ENCODE results near the gene LRATD1. TPM values are rescaled to one million over a fixed set of nuclear protein-coding genes. Genes with fewer than 3 reads are reported as not detected.

LRATD1 gene
- total RNA-seq, 3 donors from 2014 or later: 59.5 to 157 (median 139) TPM

DNA sequence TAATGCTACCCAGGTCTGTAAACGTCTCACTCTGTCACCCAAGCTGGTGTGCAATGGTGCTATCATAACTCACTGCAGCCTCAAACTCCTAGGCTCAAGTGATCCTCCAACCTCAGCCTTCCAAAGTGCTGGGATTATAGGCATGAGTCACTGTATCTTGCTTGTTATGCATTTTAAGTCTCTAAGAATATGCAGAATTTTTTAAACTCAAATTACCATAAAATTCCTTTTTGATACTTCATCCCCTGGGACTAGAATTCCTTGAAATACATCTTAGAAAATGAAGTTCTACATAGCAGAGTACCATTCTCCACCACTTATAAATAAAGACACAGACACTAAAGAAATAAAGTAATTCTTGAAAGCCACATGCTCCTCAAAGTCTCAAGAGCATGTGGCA, 30.2 kb upstream of the LRATD1 start:
- Histone ChIP-seq H3K4me1 (ENCODE audit: low read depth) (no peaks in the 10 kb centered on the region), H3K4me3 (no peak overlapping the region), H3K36me3 (ENCODE audit: low read depth) (no peaks in the 10 kb centered on the region), H3K9me3 (no peaks in the 10 kb centered on the region)
- no peak for DNase-seq
- intact Hi-C loops (cut with DNase I, micrococcal nuclease): no loop called here
- TF ChIP-seq, protein P1, sequence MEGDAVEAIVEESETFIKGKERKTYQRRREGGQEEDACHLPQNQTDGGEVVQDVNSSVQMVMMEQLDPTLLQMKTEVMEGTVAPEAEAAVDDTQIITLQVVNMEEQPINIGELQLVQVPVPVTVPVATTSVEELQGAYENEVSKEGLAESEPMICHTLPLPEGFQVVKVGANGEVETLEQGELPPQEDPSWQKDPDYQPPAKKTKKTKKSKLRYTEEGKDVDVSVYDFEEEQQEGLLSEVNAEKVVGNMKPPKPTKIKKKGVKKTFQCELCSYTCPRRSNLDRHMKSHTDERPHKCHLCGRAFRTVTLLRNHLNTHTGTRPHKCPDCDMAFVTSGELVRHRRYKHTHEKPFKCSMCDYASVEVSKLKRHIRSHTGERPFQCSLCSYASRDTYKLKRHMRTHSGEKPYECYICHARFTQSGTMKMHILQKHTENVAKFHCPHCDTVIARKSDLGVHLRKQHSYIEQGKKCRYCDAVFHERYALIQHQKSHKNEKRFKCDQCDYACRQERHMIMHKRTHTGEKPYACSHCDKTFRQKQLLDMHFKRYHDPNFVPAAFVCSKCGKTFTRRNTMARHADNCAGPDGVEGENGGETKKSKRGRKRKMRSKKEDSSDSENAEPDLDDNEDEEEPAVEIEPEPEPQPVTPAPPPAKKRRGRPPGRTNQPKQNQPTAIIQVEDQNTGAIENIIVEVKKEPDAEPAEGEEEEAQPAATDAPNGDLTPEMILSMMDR (IDR thresholded peaks at IDR 0.05): no peak
- no peak for ATAC-seq

DNA sequence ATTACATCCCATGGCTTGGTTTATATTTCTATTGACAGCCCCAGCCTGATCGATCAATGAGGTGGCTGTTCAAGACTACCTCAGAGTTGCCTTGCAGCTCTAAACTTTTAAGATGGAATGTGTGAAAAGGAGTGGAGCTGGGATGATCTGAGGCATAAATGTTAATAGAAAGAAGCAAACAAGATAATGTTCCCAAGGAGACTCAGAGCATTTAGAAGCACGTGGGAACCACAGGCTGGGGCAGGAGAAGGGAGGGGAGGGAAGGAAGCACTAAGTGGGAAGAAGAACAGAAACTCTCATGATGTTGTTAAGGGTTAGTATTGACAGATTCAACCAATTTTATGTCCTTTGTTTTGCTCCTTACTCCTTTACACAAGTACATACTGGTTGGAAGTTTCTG, 28.8 kb upstream of the LRATD1 start:
- Histone ChIP-seq H3K9me3 (no peaks in the 10 kb centered on the region), H3K4me1 (ENCODE audit: low read depth) (no peaks in the 10 kb centered on the region), H3K36me3 (ENCODE audit: low read depth) (no peaks in the 10 kb centered on the region), H3K4me3 (no peak overlapping the region)
- intact Hi-C loops (cut with DNase I, micrococcal nuclease): no loop called here
- ATAC-seq (no peak), DNase-seq (no peak)
- TF ChIP-seq, protein P1 (IDR thresholded peaks at IDR 0.05): no peak

GRCh38 chr2:14608245-14608644, 24.3 kb upstream of the LRATD1 start:
- TF ChIP-seq, protein P1 (IDR thresholded peaks at IDR 0.05): no peak
- Histone ChIP-seq H3K4me3 (no peak overlapping the region), H3K36me3 (ENCODE audit: low read depth) (no peaks in the 10 kb centered on the region), H3K9me3 (no peaks in the 10 kb centered on the region), H3K4me1 (ENCODE audit: low read depth) (no peaks in the 10 kb centered on the region)
- intact Hi-C loops (cut with DNase I, micrococcal nuclease): no loop called here
- no peak for DNase-seq
- ATAC-seq: no peak

DNA sequence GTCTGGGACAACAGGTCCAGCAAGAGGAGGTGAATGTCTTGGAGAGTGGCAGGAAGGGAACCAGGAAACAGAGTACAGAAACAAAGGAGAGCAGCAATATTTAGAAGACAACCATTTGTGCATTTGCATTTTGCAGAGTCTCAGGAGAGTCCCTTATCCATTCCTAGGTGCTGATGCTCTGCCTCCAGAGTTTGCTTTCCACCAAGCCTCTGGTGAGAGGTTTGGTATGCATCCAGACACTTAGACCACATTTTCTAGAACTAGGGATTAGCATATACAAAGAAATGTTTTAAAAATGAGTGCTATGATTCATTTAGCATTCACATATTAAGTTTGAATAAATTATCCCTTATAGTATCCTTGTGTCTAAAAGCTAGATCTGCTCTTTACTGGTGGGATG, 18.5 kb upstream of the LRATD1 start:
- H3K4me1 ChIP-seq (ENCODE audit: low read depth): no peaks in the 10 kb centered on the region
- TF ChIP-seq, protein P1 (IDR thresholded peaks at IDR 0.05): no peak
- no peaks in the 10 kb centered on the region for H3K36me3 ChIP-seq (ENCODE audit: low read depth)
- DNase-seq (no peak), ATAC-seq (no peak)
- intact Hi-C loops (cut with DNase I, micrococcal nuclease): no loop called here
- H3K4me3 ChIP-seq: no peak overlapping the region
- H3K9me3 ChIP-seq: no peaks in the 10 kb centered on the region

DNA sequence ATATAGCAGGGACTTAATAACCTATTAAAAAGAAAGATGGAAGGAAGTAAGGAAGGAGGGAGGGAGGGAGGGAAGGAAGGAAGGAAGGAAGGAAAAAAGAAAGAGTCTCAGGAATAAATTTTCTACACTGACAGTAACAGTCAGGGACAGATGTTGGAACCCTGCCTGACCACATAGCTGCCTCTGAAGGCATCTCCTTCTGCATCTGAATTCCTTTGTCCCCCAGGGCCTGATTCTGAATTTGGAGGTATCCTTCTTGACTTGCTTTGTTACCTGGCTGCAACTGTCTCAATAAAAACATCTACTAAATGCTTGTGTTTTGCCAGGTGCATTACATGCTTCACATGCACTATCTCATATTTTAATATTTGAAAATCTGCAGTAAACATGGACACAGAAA, 17.4 kb upstream of the LRATD1 start:
- ATAC-seq (no peak), DNase-seq (no peak)
- Histone ChIP-seq H3K4me3 (no peak overlapping the region), H3K36me3 (ENCODE audit: low read depth) (no peaks in the 10 kb centered on the region), H3K9me3 (no peaks in the 10 kb centered on the region), H3K4me1 (ENCODE audit: low read depth) (no peaks in the 10 kb centered on the region)
- TF ChIP-seq, protein P1 (IDR thresholded peaks at IDR 0.05): no peak
- intact Hi-C loops (cut with DNase I, micrococcal nuclease): no loop called here

GRCh38 chr2:14615760-14616159, 16.8 kb upstream of the LRATD1 start:
- intact Hi-C loops (cut with DNase I, micrococcal nuclease): no loop called here
- Histone ChIP-seq H3K36me3 (ENCODE audit: low read depth) (no peaks in the 10 kb centered on the region), H3K4me3 (no peak overlapping the region), H3K4me1 (ENCODE audit: low read depth) (no peaks in the 10 kb centered on the region), H3K9me3 (no peaks in the 10 kb centered on the region)
- TF ChIP-seq, protein P1 (IDR thresholded peaks at IDR 0.05): no peak
- ATAC-seq: no peak
- no peak for DNase-seq
